Measurements from ENCODE around the gene MESP2. TPM values are rescaled to one million over a fixed set of nuclear protein-coding genes. Genes with fewer than 3 reads are reported as not detected.

MESP2 gene
- total RNA-seq, 2 experiments from 2014 or later, result not detected

GRCh38 chr15:89826671-89827655 is 50.8 kb downstream of the MESP2 start:
- no peak for DNase-seq
- H3K27ac Mint-ChIP-seq, result no peak overlapping the region
- intact Hi-C loops (cut with micrococcal nuclease), result no loop called here
- H3K4me1 Mint-ChIP-seq (ENCODE audit: low read depth), result no peaks in the 10 kb centered on the region
- H3K9me3 Mint-ChIP-seq, result no peaks in the 10 kb centered on the region
- CTCF ChIA-PET, result interaction anchor here (1.3 kb wide), 1 partner anchor 48 kb away, joined by 4 read pairs; no protein-coding TSS in a partner anchor
- POLR2A ChIA-PET, result no interaction called here
- peaks cover 9% of the 10 kb centered on the region for H3K27me3 Mint-ChIP-seq
- H3K36me3 Mint-ChIP-seq, result no peaks in the 10 kb centered on the region
- no peak overlapping the region for H3K4me3 Mint-ChIP-seq

GRCh38 chr15:89827829-89828228 is 51.7 kb downstream of the MESP2 start:
- ChIA-PET POLR2A (no interaction called here), CTCF (interaction anchor here (1.3 kb wide), 1 partner anchor 47 kb away, joined by 4 read pairs; no protein-coding TSS in a partner anchor)
- no peaks in the 10 kb centered on the region for H3K9me3 Mint-ChIP-seq
- intact Hi-C loops (cut with micrococcal nuclease), result no loop called here
- H3K36me3 Mint-ChIP-seq, result no peaks in the 10 kb centered on the region
- H3K4me3 Mint-ChIP-seq, result no peak overlapping the region
- no peak overlapping the region for H3K27ac Mint-ChIP-seq
- no peak for DNase-seq
- H3K4me1 Mint-ChIP-seq (ENCODE audit: low read depth), result no peaks in the 10 kb centered on the region
- peaks cover 2% of the 10 kb centered on the region for H3K27me3 Mint-ChIP-seq

Other genes with a start within 250 kb of the MESP2 start
- gene TICRR, start 200.9 kb upstream of the MESP2 start, total RNA-seq, result 10 to 100 TPM; 16.8 to 18.0 TPM
- under 1 TPM; 0.92 to 0.95 TPM for gene KIF7, start 120.9 kb upstream of the MESP2 start, total RNA-seq
- under 1 TPM; 0.17 to 0.31 TPM for gene PLIN1, start 97.0 kb upstream of the MESP2 start, total RNA-seq
- 1 to 10 TPM; 2.9 to 3.1 TPM for gene PEX11A, start 85.6 kb upstream of the MESP2 start, total RNA-seq
- gene WDR93, start 85.5 kb upstream of the MESP2 start, total RNA-seq, result not detected
- gene MESP1, start 25.1 kb upstream of the MESP2 start, total RNA-seq, result 1 to 10 TPM; 4.6 to 6.7 TPM
- gene ANPEP, start 38.5 kb downstream of the MESP2 start, total RNA-seq, result under 1 TPM; 0.12 to 0.14 TPM
- 10 to 100 TPM; 17.2 to 23.5 TPM for gene AP3S2, start 117.7 kb downstream of the MESP2 start, total RNA-seq
- under 1 TPM in 1 of 2 experiments, not detected in 1; 0.05 TPM for gene ARPIN, start 136.6 kb downstream of the MESP2 start, total RNA-seq
- gene ZNF710, start 225.0 kb downstream of the MESP2 start, total RNA-seq, result 10 to 100 TPM; 27.0 to 28.5 TPM

Measured in activated CD4-positive, alpha-beta memory T cell treated with anti-CD3 and anti-CD28 coated beads for 36 hours (primary cell).